Activated effector memory CD4-positive, alpha-beta T cell treated with anti-CD3 and anti-CD28 coated beads, Interleukin-2, amount 50 U/mL, for 16 hours (primary cell): ENCODE results near the gene N4BP2L2.

Experiments used
- DNase-seq: peaks from one replicate; pipeline ENCODE4 v3.0.0-alpha.2; 2020

N4BP2L2 gene

GRCh38 chr13:32528358-32528757, 10.2 kb downstream of the N4BP2L2 start:
- no peak for DNase-seq

- no peak for DNase-seq
Measured at GRCh38 chr13:32527151-32527550, 11.4 kb downstream of the N4BP2L2 start.

- DNase-seq = no peak
Measured at GRCh38 chr13:32525766-32526165, 12.8 kb downstream of the N4BP2L2 start.

DNA sequence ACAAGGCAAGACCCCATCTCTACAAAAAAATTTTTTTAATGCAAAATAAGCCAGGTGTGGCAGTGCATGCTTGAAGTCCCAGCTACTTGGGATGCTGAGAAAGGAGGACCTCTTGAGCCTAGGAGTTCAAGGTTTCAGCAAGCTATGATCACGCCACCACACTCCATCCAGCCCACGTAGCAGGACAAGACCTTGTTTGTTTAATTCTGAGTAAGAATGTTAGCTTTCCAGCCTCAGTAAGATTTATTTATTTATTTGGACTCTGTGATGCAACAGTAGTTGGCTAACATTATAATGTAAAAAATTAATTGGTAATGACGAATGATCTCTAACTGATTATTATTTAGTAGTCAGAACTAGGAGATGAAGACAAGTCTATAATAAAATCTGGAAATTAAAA, 23.3 kb downstream of the N4BP2L2 start:
- no peak for DNase-seq

GRCh38 chr13:32511482-32511881, 27.1 kb downstream of the N4BP2L2 start:
- DNase-seq = no peak

GRCh38 chr13:32504876-32505275, 33.7 kb downstream of the N4BP2L2 start:
- DNase-seq = no peak

- no peak for DNase-seq
Measured at GRCh38 chr13:32504263-32504662, 34.3 kb downstream of the N4BP2L2 start.

- DNase-seq = no peak
Measured at GRCh38 chr13:32503727-32504126, 34.9 kb downstream of the N4BP2L2 start.

GRCh38 chr13:32501064-32501463, 37.5 kb downstream of the N4BP2L2 start:
- DNase-seq = no peak

DNA sequence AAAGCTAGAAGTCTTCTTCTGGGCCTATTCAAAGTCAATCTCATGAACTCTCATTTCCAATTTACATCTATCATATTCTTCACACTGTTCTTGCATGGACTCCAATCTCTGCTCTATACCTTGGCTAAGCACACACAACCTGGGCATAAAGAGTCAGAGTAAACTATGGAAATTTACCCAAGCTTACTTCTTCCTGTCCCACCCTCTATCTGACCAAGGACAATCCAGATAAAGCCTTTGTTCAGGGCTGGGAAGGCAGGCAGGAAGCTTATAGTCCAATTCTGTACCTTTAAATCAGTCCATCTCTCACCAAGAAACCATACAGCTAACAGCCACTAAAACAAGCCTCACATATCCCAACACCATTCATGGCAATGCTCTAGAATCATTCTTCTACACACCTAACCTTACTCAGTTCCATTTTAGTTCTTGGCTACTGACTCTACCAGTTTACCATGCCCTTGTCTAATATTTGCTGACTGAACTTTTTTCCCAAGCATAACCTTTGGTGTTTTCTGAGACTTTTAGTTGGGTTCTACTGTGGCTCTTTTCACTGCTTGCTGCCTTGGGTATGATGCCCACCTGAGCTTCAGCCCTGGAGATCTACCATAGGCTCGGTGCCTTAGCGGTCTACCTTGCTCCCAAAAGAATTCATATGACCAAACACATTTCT, 38.9 kb downstream of the N4BP2L2 start:
- no peak for DNase-seq

DNA sequence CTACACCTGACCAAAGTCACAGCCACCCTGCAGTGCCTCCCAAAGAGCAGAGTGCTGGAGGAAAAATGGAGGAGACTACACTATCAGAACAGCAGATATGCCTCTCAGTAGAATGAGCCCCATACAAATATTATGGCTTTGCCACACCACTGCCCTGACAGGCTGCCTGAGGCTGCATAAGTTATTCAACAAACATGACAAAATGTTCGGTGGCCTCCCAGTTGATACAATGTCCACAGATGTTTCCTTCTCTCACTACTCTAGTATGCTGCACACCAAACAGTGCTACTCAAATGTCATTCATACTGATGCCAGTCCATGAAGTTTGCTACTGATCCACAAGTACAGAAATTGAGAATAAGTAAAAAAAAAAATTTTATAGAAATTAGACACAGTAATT, 41.0 kb downstream of the N4BP2L2 start:
- no peak for DNase-seq

DNA sequence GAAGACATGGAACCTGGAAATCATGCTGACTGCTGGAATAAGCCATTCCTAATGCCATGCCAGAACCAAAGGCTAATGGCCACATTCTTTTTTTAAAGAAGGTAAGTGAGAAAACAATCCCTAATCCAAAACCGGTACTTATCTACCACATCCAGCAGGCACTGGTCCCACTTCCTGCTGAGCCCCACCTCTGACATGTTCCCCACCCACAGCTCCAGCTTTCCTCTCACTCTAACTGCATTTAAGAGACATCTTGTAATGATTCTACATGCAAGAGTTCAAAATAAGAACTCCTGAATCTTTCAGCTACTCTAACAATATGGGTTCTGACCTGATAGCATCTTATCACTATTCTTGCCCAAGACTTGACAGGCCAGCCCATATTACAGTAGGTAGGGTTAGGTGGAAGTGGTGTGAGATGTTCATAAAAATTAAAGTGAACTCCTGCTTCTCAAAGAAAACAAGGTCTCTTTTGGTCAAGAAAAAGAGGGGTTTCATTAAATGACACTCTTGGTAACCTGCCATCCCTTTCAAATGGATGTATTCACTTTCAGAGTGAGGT, 41.9 kb downstream of the N4BP2L2 start:
- no peak for DNase-seq

DNA sequence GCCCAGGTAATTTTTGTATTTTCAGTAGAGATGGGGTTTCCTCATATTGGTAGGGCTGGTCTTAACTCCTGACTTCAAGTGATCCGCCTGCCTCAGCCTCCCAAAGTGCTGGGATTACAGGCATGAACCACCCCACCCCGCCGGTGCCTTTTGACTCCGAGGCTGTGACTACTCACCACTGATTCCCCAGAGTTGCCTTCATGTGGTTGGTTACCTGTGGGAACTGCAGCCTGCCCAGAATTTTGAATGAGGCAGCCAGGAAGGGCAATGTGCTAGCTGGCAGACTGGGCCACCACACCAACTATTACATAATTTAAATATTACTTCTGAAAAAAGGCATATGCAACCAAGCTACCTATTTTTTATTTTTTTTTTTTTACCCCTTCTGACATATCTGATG, 42.8 kb downstream of the N4BP2L2 start:
- DNase-seq = no peak

- DNase-seq = no peak
Measured at GRCh38 chr13:32495429-32495828, 43.2 kb downstream of the N4BP2L2 start.

DNA sequence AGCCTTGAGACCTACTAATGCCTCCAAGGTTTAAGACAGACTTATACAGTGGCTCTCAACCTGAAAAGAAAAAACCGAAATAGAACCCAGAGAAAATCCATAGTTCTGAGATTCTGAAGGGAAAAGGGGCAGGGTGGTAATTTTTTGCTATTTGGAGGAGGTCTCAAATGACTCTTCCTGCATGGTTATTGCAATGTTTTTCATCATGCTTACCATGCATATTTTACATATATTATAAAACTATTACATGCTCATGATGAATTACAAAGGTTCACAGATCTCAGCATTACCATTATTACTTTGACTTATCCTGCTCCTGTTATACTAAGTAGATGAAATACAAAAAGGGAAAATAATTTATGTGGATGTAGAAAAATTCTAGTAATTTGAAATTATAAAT, 47.6 kb downstream of the N4BP2L2 start:
- DNase-seq = no peak

DNA sequence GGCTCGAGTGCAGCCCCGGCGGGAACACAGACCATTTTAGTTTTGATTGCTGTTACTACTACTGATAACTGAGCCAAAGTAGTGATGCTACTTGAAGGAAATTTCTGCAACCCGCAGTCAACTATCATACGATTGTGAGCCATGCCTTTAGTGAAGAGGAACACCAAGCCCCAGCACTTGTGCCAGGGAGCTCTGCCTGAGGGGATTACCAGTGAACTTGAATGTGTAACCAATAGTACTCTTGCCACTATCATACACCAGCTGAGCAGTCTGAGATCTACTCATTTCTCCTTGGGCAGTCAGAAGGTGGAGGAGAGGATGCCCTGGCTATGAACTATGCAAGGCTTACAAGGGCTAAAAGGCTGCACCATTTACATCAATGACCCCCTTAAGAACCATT, 61.7 kb downstream of the N4BP2L2 start:
- DNase-seq = no peak

DNA sequence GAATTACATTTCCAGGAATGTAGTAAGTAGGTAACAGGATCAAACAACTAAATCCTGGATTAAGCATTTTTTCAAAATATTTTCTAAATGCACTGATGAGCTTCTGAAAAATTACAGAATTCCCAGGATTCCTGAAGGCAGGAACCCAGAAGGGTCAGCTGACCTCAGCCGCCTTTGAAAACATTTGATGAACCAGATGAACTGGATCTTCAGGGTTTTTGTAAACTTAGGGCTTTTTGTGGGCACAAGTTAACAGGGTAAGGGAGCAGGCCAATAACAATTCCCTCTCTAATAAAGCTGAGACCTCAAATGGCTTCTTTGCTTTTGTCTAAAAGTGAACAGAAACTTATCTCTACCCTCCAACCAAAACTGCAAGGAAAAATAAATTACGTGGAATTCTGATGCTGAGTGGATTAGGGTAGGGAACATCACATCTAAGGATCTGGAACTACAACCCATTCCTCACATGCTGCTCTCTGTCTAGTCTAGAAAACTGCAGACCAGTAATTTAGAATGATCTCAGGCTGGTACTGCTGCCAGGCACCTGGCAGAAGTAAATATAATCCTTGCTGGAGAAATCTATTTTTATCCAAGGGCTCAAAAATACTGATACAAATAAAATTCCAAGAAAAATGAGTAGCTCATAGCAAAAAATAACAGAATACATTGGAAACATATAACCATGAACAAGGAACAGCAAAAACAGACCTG, 62.4 kb downstream of the N4BP2L2 start:
- DNase-seq = no peak

DNA sequence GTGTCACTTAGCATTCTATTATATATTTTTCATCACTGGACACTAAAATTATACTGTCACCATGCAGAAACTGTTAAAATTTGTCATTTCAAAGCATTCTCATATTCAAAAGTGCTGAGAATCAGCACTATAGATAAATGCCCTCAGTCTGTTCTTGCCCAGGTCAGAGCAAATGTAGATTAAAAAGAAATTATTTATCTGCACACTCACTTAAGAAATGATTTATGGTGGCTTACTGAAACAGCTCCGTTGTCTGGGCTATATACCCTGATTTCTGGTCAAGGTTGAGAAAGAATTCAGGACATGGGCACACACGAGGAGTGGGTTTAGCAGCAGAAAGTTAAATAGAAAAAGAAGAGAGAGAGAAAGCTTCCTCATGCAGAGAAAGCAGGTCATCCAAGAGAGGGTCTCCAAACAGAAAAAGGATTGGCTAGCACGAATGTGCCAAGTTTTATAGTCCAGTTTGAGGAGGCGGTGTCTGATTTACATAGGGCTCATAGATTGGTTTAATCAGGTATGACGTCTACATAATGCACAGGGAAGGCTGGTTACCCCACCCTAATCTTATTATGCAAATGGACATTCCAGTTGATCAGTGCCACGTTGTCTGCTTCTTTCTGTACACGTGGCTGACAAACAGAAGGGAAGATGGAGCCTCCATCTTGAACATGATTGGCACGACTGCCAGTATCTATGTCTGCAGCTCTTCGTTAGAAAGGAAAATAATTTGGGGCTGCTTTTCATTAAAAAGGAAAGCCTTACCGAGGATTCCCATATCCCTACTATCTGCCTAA, 63.4 kb downstream of the N4BP2L2 start:
- no peak for DNase-seq

- DNase-seq = no peak
Measured at GRCh38 chr13:32473650-32474049, 64.9 kb downstream of the N4BP2L2 start.

DNA sequence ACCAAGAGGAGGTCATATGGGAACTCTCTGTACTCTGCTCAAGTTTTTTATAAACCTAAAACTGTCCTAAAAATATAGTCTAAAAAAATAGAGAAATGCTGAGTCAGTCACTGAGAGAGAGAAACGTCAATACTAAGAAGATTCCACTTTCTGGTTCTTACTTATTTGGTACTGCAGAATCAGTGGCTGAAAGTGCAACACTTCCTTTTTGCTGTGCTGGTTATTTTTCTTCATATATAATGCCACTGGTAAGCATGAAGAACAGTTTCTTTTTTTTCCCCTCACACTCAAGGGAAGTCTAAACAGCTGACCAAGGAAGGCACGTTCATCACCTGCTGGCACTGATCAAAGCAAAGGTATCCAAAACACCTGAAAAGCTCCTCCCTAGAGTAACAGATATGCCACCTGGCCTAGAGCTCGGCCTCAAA, 66.4 kb downstream of the N4BP2L2 start:
- no peak for DNase-seq

GRCh38 chr13:32471187-32471922, 67.2 kb downstream of the N4BP2L2 start:
- no peak for DNase-seq

- no peak for DNase-seq
Measured at GRCh38 chr13:32468502-32469142, 70.0 kb downstream of the N4BP2L2 start.
